ENCODE results near the gene INTU.

INTU gene

DNA sequence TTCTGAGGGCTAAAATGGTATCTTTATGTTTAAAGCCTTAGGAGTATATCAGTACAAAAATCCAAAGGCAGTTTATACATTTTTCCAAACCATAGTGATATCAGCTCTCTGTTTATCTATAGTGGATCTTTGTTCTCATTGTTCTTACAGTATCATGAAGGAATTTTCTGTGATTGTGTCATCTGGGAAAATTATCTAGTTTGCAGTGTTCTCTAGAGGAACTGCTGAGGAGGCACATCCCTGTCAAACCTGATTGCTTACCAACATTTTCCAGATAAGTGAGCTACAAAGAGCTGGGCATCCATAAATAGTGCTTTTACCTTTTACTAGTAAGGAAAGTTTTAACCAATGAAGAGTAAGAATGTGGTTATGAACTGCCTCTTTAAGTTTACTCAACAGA, 52.5 kb downstream of the INTU start:
- ChIA-PET CTCF (no interaction called here), POLR2A (ENCODE audit: low non-redundant PET) (no interaction called here)
- no peak for DNase-seq (ENCODE audit: low spot score)
- no peak overlapping the region for H3K27ac ChIP-seq
- no peak for TF ChIP-seq CTCF (conservative IDR thresholded peaks at IDR 0.05; ENCODE audit: low read depth)

DNA sequence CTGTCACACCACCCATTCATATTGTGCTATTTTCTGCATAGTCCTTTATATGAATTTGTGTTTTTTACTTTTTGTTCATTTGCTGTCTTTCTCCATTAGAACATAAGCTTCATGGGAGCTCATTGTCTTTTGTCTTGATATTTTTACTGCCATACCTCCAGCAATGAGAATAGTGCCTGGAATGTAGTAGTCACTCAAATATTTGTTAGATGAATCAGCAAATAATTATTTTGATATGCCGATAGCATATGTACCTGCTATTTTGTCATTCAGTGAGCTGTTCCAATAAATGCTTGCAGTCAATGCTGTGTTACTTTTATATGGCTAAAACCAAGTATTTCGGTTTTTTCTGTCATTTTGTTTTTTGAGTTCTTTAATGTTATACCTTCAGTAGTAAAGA, 53.9 kb downstream of the INTU start:
- POLR2A ChIA-PET (ENCODE audit: low non-redundant PET): no interaction called here
- DNase-seq (ENCODE audit: low spot score): peak; percentile 48

GRCh38 chr4:127687580-127687979, 54.8 kb downstream of the INTU start:
- no peak for TF ChIP-seq CTCF (conservative IDR thresholded peaks at IDR 0.05; ENCODE audit: low read depth)
- CTCF ChIA-PET: no interaction called here
- POLR2A ChIA-PET (ENCODE audit: low non-redundant PET): no interaction called here
- H3K27ac ChIP-seq: no peak overlapping the region
- DNase-seq (ENCODE audit: low spot score): no peak

More for the DNA sequence above, 53.9 kb downstream of the INTU start:
- H3K27ac ChIP-seq: no peak overlapping the region
- CTCF ChIA-PET: no interaction called here
- TF ChIP-seq CTCF (conservative IDR thresholded peaks at IDR 0.05; ENCODE audit: low read depth): no peak

- no peak overlapping the region for H3K27ac ChIP-seq
- TF ChIP-seq CTCF (conservative IDR thresholded peaks at IDR 0.05; ENCODE audit: low read depth): no peak
- CTCF ChIA-PET: interaction anchor here (0.6 kb wide), 1 partner anchor 755 kb away, joined by 4 read pairs; no protein-coding TSS in a partner anchor
- POLR2A ChIA-PET (ENCODE audit: low non-redundant PET): no interaction called here
- peak; percentile 85 for DNase-seq (ENCODE audit: low spot score)
Observed at GRCh38 chr4:127698789-127699200, 66.0 kb downstream of the INTU start.

DNA sequence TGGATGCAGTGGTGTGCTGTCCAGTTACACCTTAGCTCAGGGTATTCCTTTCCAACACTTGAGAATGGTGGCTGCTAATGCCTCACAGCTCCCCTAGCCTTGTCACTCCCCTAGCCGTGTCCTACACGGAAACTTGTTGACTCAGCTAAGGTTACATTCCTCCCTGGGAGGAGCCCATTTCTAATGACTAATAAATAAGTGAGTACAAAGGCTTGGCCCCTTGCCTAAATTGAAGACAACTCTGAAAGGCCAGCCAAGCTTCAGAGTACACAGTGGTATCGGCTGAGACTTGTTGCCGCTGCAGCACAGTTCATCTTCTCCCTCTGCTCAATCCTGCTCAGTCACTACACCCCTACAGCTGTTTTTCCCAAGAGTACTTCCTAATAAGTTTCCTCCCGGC, 76.2 kb downstream of the INTU start:
- TF ChIP-seq CTCF (conservative IDR thresholded peaks at IDR 0.05; ENCODE audit: low read depth): no peak
- peak overlapping the region; percentile 55 for H3K27ac ChIP-seq
- DNase-seq (ENCODE audit: low spot score): peak; percentile 93
- CTCF ChIA-PET: interaction anchor here (0.6 kb wide), 1 partner anchor 101 kb away, joined by 3 read pairs; no protein-coding TSS in a partner anchor
- POLR2A ChIA-PET (ENCODE audit: low non-redundant PET): no interaction called here

DNA sequence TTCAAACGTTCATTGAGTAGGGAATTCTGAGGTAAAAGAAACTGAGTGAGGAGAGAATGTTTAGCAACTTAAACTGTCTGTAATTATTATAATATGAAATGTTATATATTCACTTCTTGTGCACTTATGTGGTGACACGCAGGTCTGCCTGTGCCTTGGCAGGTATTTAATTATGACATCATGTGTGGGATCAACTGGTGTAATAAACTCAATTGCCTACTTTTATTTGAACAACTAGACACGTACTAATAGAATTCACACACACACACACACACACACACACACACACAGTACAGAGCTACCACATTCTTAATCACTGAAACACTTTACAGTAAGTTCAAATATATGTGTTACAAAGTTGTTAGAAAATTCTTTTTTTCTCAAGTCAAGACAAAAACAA, 76.7 kb downstream of the INTU start:
- H3K27ac ChIP-seq: peak overlapping the region; percentile 55; the same call in 1 of the 2 replicates
- DNase-seq (ENCODE audit: low spot score): peak; percentile 25
- CTCF ChIA-PET: no interaction called here
- TF ChIP-seq CTCF (conservative IDR thresholded peaks at IDR 0.05; ENCODE audit: low read depth): no peak
- POLR2A ChIA-PET (ENCODE audit: low non-redundant PET): no interaction called here
